Activated T-helper 1 cell treated with anti-CD3 and anti-CD28 coated beads, Interleukin-12 subunit alpha, Interleukin-12 subunit beta, Interleukin-2, Interleukin-4 antibody, amounts not matched to agents 30 ng/mL and 10 ng/mL and 1 ng/mL, durations not matched to agents 14 hours and 24 hours and 36 hours (primary cell): ENCODE results near the gene CBS. TPM values are rescaled to one million over a fixed set of nuclear protein-coding genes. Genes with fewer than 3 reads are reported as not detected.

ENCODE experiments used
- DNase-seq: peaks from one replicate; pipeline ENCODE4 v3.0.0; 2021; ENCODE audit warnings: low spot score
- H3K27ac Mint-ChIP-seq: one replicate; pipeline ENCODE4 v1.8.0; 2021; ENCODE audit warnings: mild to moderate bottlenecking, mixed read lengths
- H3K27me3 Mint-ChIP-seq: one replicate; pipeline ENCODE4 v1.8.0; 2022; ENCODE audit warnings: mild to moderate bottlenecking, moderate library complexity, mixed read lengths; ENCODE audit not compliant: insufficient read depth
- H3K36me3 Mint-ChIP-seq: one replicate; pipeline ENCODE4 v1.8.0; 2021; ENCODE audit warnings: low read depth, mixed read lengths
- H3K4me1 Mint-ChIP-seq: one replicate; pipeline ENCODE4 v1.8.0; 2021; ENCODE audit warnings: low read depth, mixed read lengths
- H3K4me3 Mint-ChIP-seq: one replicate; pipeline ENCODE4 v1.8.0; 2021; ENCODE audit warnings: mild to moderate bottlenecking, moderate library complexity, mixed read lengths
- H3K9me3 Mint-ChIP-seq: one replicate; pipeline ENCODE4 v1.8.0; 2021; ENCODE audit warnings: mixed read lengths
- intact Hi-C: fragments of 100-400 bp; cut with micrococcal nuclease; formaldehyde crosslinking; loops from one replicate; pipeline ENCODE4 v1.15.1; 2024
- total RNA-seq: library from RNA; stranded (reverse); gene quantifications from 2 replicates; pipeline ENCODE4 v1.2.3, GENCODE V29; 2022

Gene CBS
- total RNA-seq, 1 donor from 2014 or later = 38.2 TPM

GRCh38 chr21:43027846-43028731, 47.5 kb downstream of the CBS start:
- no peak for DNase-seq
- intact Hi-C loops = no loop called here
- Mint-ChIP-seq H3K27ac (no peak overlapping the region), H3K4me1 (no peaks in the 10 kb centered on the region), H3K36me3 (peaks cover 19% of the 10 kb centered on the region), H3K9me3 (no peaks in the 10 kb centered on the region), H3K27me3 (no peaks in the 10 kb centered on the region), H3K4me3 (no peak overlapping the region)

- Mint-ChIP-seq H3K36me3 (peaks cover 24% of the 10 kb centered on the region), H3K9me3 (no peaks in the 10 kb centered on the region), H3K4me3 (no peak overlapping the region), H3K4me1 (no peaks in the 10 kb centered on the region), H3K27ac (no peak overlapping the region), H3K27me3 (no peaks in the 10 kb centered on the region)
- intact Hi-C loops = no loop called here
- DNase-seq = no peak
Measured at GRCh38 chr21:43025636-43026180, 49.9 kb downstream of the CBS start.

- intact Hi-C loops = loop anchor here (1.0 kb wide), 1 partner anchor 12 kb away; no protein-coding TSS in a partner anchor
- no peak for DNase-seq
- Mint-ChIP-seq H3K9me3 (no peaks in the 10 kb centered on the region), H3K27ac (no peak overlapping the region), H3K4me3 (no peak overlapping the region), H3K27me3 (no peaks in the 10 kb centered on the region), H3K4me1 (no peaks in the 10 kb centered on the region), H3K36me3 (peaks cover 23% of the 10 kb centered on the region)
Measured at GRCh38 chr21:43024439-43025136, 51.0 kb downstream of the CBS start.

- Mint-ChIP-seq H3K36me3 (peaks cover 19% of the 10 kb centered on the region), H3K27me3 (no peaks in the 10 kb centered on the region), H3K9me3 (no peaks in the 10 kb centered on the region), H3K4me3 (no peak overlapping the region), H3K4me1 (no peaks in the 10 kb centered on the region), H3K27ac (no peak overlapping the region)
- intact Hi-C loops = no loop called here
- no peak for DNase-seq
Measured at GRCh38 chr21:43023175-43023574, 52.5 kb downstream of the CBS start.

- no peak overlapping the region for H3K4me3 Mint-ChIP-seq
- peaks cover 19% of the 10 kb centered on the region for H3K36me3 Mint-ChIP-seq
- no peaks in the 10 kb centered on the region for H3K27me3 Mint-ChIP-seq
- H3K4me1 Mint-ChIP-seq = no peaks in the 10 kb centered on the region
- no peak overlapping the region for H3K27ac Mint-ChIP-seq
- H3K9me3 Mint-ChIP-seq = no peaks in the 10 kb centered on the region
- intact Hi-C loops = no loop called here
- no peak for DNase-seq
Measured at GRCh38 chr21:43021756-43022600, 53.7 kb downstream of the CBS start.

GRCh38 chr21:43021191-43021590, 54.4 kb downstream of the CBS start:
- peaks cover 21% of the 10 kb centered on the region for H3K36me3 Mint-ChIP-seq
- no peaks in the 10 kb centered on the region for H3K4me1 Mint-ChIP-seq
- intact Hi-C loops = no loop called here
- DNase-seq = no peak
- H3K4me3 Mint-ChIP-seq = no peak overlapping the region
- no peak overlapping the region for H3K27ac Mint-ChIP-seq
- H3K27me3 Mint-ChIP-seq = no peaks in the 10 kb centered on the region
- H3K9me3 Mint-ChIP-seq = no peaks in the 10 kb centered on the region

GRCh38 chr21:43020771-43021170, 54.9 kb downstream of the CBS start:
- intact Hi-C loops = no loop called here

GRCh38 chr21:43020177-43020576, 55.5 kb downstream of the CBS start:
- DNase-seq = no peak
- peaks cover 7% of the 10 kb centered on the region for H3K4me1 Mint-ChIP-seq
- H3K27me3 Mint-ChIP-seq = no peaks in the 10 kb centered on the region
- H3K4me3 Mint-ChIP-seq = no peak overlapping the region
- intact Hi-C loops = no loop called here
- H3K36me3 Mint-ChIP-seq = peaks cover 22% of the 10 kb centered on the region
- no peak overlapping the region for H3K27ac Mint-ChIP-seq
- H3K9me3 Mint-ChIP-seq = no peaks in the 10 kb centered on the region

More at GRCh38 chr21:43020771-43021170, 54.9 kb downstream of the CBS start:
- Mint-ChIP-seq H3K36me3 (peaks cover 24% of the 10 kb centered on the region), H3K27me3 (no peaks in the 10 kb centered on the region), H3K9me3 (no peaks in the 10 kb centered on the region), H3K27ac (no peak overlapping the region), H3K4me3 (no peak overlapping the region), H3K4me1 (peaks cover 1% of the 10 kb centered on the region)
- DNase-seq = no peak

- no peak for DNase-seq
- intact Hi-C loops = loop anchor here (10.0 kb wide), 1 partner anchor 1016 kb away; no protein-coding TSS in a partner anchor
- no peaks in the 10 kb centered on the region for H3K9me3 Mint-ChIP-seq
- peaks cover 8% of the 10 kb centered on the region for H3K4me1 Mint-ChIP-seq
- H3K27ac Mint-ChIP-seq = no peak overlapping the region
- no peak overlapping the region for H3K4me3 Mint-ChIP-seq
- H3K27me3 Mint-ChIP-seq = no peaks in the 10 kb centered on the region
- H3K36me3 Mint-ChIP-seq = peaks cover 27% of the 10 kb centered on the region
Measured at GRCh38 chr21:43018519-43018918, 57.1 kb downstream of the CBS start.

GRCh38 chr21:43016728-43017127, 58.9 kb downstream of the CBS start:
- peaks cover 24% of the 10 kb centered on the region for H3K36me3 Mint-ChIP-seq
- H3K9me3 Mint-ChIP-seq = no peaks in the 10 kb centered on the region
- no peak overlapping the region for H3K4me3 Mint-ChIP-seq
- no peaks in the 10 kb centered on the region for H3K27me3 Mint-ChIP-seq
- peaks cover 8% of the 10 kb centered on the region for H3K4me1 Mint-ChIP-seq
- H3K27ac Mint-ChIP-seq = no peak overlapping the region
- intact Hi-C loops = loop anchor here (10.0 kb wide), 1 partner anchor 1018 kb away; no protein-coding TSS in a partner anchor
- DNase-seq = no peak

- intact Hi-C loops = loop anchor here (10.0 kb wide), 1 partner anchor 1019 kb away; no protein-coding TSS in a partner anchor
- Mint-ChIP-seq H3K4me1 (peaks cover 8% of the 10 kb centered on the region), H3K36me3 (peaks cover 20% of the 10 kb centered on the region)
Measured at GRCh38 chr21:43015906-43016540, 59.6 kb downstream of the CBS start.

GRCh38 chr21:43012596-43012995, 63.0 kb downstream of the CBS start:
- no peak overlapping the region for H3K27ac Mint-ChIP-seq
- peaks cover 25% of the 10 kb centered on the region for H3K36me3 Mint-ChIP-seq
- H3K4me1 Mint-ChIP-seq = peaks cover 8% of the 10 kb centered on the region
- H3K27me3 Mint-ChIP-seq = no peaks in the 10 kb centered on the region
- H3K9me3 Mint-ChIP-seq = no peaks in the 10 kb centered on the region
- intact Hi-C loops = loop anchor here (1.0 to 10.0 kb wide), 2 partner anchors 12 to 1022 kb away; no protein-coding TSS in a partner anchor
- H3K4me3 Mint-ChIP-seq = no peak overlapping the region
- no peak for DNase-seq

More at GRCh38 chr21:43015906-43016540, 59.6 kb downstream of the CBS start:
- no peaks in the 10 kb centered on the region for H3K9me3 Mint-ChIP-seq
- no peak for DNase-seq
- H3K4me3 Mint-ChIP-seq = no peak overlapping the region
- H3K27me3 Mint-ChIP-seq = no peaks in the 10 kb centered on the region
- H3K27ac Mint-ChIP-seq = no peak overlapping the region
